ENCODE data around the gene CHD9NB.
"Not testable (repeated sequence)": the region's sequence is repeated elsewhere in the genome, so short reads cannot be mapped to it uniquely, and the experiment has no call there.

Gene CHD9NB

DNA sequence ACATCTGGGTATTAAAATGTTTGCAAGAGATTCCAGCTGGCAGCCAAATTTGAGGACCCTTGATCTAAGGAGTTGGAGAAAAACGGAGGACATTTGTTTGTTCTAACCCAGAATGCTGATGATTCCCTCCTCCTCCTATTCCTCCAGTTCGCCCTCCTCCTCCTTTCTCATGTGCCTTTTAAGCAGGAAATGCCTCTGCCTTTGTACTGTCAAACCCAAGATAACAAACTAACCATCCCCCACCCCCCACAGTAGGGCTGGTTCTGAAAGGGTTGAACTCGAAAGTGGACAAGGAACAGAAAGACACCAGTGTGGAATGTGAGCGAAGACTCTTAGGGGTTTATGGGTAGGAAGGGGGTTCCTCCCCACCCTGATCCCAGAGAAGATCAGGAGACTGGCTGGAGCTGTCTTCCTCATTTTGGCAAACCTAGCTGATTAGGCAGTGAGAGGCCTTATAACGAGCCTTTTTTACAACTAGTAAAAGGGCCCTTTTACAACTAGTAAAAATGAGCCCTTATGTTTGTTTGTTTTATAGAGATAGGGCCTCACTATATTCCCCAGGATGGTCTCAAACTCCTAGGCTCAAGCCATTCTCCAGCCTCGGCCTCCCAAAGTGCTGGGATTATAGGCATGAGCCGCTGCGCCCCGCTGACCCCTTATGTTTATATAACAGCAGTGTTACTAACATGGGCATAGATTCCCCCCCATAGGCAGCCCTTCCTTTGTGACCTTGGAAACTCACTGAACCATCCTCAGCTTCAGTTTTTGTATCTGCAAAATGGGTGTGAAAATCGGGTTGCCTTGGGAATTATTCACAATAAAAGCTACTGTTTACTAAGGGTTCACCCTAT lies 3.1 kb upstream of the CHD9NB start:
- peak; percentile 38 to 45 for DNase-seq

DNA sequence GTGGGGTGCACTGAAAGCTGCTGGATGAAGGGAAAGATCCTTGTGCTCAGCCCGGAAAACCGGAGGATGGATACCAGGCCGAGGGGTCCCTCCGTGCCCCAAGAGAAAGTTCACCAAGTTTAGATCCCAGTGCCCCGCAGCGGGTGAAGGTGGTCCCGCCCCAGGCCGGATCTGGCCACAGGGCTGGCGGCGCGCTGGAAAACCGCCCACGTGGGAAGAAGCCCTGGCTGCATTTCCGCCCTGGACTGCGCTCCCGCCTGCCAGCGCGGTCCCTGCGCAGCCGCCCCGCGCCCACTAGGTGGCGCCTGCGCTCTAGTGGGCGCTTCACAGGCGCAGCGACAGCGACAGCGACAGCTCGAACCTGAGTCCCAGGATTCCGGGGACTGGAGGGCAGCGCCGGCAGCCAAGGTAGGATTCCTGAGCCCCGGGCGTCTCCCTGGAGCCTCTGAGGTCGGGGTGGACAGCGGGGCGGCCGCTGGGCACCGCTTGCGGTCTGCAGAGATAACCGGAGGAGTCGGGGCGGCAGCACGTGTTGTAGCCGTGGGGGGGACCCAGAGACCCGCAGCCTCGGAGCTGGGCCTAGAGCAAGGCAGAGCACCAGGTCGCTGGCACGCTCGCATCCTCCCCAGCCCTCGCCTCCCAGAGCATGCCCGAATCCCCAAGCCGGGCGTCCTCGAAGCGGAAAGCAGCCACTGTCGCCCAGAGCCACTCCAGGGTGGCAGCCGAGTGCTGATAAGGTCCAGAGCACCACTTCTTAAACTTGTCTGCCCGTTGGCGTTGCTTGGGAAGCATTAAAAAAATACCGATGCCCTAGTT lies 2.2 kb upstream of the CHD9NB start, which contains the start of gene CHD9:
CHD9 (plus strand) TSS at position 322 of the 816 bp plus-strand sequence. CDS start 101,099 bp downstream, outside the sequence.
- DNase-seq: peak; percentile 79 to 86

DNA sequence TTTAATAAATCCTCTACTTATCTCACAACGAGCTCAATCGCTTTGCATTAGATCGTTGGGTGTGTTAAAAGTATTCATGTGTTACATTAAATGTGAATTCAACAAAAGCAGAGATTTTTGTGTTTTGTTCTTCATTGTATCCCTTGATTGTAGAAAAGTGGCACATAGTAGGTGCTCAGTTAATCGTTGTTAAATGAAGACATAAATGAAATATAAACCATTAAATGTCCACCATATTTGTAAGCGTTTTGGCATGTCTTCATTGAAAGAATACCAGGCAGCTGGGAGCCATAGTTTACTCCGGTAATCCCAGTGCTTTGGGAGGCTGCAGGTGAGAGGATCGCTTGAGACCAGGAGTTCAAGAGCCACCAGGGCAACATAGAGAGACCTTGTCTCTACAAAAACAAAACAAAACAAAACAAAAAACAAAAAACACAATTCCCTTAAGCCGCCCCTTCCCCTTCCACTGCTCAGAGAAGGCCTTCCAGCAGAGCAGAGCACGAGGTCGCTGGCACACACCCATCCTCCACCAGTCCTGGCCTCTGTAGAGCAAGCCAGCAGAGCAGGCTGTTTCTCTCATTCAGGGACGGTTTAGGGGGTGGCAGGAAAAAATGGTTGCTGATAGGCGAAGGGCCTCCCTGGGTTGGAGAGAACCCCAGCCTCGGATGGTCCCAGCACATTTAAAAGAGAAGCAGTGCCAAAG lies 1.4 kb upstream of the CHD9NB start:
- no peak for DNase-seq

DNA sequence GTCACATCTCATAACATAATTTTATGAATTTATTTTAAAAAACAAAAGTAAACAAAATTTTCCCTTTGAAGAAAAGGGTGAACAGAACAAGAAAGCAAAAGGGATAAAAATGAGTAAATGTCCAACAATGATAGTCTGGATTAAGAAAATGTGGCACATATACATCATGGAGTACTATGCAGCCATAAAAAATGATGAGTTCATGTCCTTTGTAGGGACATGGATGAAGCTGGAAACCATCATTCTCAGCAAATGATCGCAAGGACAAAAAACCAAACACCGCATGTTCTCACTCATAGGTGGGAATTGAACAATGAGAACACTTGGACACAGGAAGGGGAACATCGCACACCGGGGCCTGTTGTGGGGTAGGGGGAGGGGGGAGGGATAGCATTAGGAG lies 1.4 kb downstream of the CHD9NB start:
- DNase-seq: not testable (repeated sequence)

DNA sequence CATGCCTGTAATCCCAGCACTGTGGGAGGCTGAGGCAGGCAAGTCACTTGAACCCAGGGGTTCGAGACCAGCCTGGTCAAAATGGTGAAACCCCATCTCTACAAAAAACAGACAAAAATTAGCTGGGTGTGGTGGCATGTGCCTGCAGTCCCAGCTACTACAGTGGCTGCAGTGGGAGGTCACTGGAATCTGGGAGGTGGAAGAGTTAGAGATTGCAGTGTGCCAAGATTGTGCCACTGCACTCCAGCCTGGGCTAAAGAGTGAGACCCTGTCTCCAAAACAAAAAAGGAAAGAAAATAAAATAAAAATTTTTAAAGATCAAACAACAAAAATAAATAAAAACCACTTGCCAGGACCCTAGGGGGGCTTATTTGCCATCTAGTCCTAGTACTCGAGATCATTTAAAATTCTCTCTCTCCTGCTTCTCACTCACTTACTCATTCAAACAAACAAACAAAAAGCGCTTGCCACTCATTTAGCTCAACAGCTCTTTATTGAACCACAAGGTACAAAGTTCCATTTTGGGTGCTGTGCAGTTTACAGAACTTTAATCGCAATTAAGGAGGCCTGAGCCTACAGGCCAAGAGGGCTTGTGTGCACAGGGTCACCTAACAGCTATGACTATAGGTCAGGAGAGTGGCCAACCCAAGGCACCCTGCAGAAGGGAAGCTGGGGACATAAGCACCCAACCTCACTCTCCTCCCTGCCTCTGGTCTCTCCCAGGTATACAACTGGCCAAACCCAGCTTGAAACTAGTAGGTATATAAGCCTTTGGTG lies 4.4 kb downstream of the CHD9NB start:
- DNase-seq: no peak

DNA sequence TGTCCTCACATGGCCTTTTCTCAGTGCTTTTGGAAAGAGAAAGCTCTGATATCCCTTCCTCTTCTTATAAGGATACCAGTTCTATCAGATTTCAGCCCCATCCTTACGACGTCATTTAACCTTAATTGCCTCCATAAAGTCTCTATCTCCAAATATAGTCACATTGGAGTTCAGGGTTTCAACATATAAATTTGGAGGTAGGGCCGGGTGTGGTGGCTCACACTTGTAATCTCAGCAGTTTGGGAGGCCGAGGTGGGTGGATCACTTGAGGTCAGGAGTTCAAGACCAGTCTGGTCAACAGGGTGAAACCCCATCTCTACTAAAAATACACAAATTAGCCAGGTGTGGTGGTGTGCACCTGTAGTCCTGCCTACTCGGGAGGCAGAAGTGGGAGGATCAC lies 5.2 kb downstream of the CHD9NB start:
- not testable (repeated sequence) for DNase-seq

DNA sequence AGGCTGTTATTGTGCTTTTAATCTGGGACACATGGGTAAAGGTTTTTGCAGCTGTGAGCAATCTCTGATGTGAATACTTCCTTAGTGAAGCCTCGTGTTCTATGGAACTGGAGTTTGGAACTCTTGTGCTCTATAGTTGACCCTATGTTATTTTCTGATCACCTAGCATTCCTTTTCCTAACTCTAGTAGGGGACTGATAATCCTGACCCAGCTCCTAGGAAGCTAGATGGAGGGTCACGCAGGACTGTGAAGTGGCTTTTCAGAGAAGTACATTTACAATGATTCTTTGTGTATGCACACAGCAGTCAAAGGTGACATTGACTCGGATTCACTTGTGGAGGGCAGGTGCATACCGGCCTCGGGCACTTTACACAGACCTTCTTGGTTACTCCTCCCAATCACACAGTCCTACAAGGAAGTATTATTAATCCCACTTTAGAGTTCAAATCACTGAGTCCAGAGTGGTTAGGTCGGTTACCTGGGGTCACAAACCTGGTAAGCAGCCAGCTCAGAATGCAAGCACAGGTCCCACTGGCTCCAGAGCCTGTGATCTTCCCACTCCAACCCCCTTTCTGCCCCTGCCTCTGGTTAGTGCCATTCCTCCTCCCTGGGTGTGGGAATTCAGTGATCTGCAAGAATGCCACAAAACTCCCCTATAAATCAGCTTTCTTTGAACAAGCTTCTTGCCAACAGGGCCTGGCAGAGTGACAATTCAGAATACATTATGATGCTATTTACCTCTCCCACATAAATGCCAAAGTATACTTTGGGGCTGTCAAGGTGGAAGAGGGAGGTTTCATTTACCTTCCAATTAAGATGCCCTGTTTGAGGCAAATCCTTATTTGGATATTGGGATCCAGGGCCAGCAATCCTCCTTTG lies 7.1 kb downstream of the CHD9NB start:
- no peak for DNase-seq

DNA sequence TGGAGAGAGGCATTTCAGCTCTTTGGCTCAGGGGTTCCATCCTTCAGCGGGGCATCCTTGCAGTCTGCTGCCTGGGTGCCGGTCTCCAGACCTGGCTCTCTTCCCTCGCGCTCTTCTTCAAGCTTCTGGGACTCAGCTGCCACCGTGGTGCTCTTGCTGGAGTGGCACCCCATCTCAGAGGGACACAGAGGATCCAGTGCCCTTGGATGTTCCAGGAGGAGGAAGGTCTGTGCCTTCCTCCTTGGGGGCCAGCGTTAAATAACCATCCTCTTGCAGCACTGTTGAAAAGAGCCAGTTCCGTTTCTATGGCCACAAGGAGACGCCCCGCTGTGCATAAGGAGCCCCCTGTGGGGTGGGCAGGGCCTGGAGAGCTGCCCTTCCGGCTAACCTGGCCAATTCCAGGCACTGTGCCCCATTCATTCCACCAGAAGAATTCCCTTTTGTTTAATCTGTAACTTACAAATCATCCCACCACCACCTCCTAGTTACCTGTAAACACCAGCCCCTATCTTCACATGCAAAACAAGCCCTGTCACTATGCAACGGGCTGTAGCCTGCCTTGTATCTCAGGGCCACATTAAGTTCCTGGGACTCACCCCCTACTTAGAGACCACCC lies 8.6 kb downstream of the CHD9NB start:
- no peak for DNase-seq

DNA sequence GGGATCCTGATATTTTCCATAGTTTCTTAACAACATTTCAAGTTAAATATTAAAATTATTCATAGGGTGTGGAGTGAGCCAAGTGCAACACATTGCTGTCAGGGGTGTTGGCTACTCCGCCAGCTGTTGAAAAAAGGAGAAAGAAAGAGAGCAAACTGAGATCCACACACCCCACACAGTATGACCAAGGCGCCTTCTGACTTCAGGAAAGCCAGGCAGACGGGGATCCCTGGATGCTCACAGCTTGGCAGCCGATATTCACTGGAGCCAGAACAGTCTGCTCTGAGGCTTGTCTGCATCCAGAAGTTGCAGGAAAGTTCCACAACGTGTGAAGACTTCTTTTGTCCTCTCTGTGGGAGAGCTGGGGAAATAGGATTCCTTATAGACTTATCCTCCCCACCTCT lies 9.3 kb downstream of the CHD9NB start:
- DNase-seq: no peak

DNA sequence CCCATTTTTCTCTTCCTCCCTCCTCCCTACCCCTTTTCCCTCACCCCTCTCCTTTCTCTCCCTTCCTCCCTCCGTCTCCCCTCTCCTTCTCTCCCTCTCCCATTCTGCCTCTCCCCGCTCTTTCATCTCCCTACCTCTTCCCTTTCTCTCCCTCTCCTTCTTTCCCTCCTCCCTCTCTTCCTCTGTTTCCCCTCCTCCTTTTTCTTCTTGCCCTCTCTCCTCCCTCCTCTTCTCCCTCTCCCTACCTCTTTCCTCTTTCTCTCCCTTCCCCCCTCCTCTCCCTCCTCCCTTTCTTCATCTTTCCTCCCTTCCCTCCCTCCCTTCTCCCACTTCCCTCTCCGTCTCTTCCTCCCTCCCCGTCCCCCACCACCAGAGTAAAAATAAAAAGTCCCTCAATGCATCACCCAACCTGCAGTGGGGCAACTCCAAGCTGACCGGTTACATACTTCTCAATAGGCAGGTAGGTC lies 10.4 kb downstream of the CHD9NB start:
- no peak for DNase-seq

DNA sequence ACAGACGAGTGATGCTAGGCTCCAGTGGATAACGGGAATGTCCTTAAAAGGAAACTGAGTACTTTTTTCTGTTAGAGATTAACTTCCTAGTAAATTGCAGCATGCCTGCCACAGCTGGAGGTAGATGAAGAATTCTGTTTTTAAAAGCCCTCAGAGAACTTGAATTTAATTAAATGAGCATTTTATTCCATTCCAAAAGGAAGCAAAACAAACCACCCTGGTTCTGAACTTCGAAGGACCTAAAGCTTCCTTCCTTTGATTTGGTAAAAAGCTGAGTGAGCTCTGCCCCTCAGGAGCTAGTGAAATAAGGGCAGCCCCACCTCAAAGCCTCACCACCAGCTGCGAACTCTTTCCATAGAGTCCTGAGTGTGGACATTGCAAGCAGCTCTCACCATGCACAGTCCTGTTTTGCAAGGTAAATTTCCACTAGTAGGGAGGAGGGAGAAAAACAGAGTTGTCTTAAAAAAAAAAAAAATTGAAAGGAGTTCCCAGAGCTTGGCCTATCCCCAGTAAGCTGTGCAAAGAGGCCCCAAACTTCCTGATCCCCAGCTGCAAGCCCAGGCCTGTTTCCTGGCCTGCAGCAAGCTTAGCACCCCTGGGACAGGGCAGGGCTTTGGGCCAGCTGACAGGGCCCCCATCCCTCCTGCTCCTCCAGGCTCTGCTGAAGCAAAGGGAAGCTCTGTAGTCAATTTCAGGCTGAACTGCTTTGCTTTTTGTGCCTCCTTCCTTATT lies 11.2 kb downstream of the CHD9NB start:
- no peak for DNase-seq

DNA sequence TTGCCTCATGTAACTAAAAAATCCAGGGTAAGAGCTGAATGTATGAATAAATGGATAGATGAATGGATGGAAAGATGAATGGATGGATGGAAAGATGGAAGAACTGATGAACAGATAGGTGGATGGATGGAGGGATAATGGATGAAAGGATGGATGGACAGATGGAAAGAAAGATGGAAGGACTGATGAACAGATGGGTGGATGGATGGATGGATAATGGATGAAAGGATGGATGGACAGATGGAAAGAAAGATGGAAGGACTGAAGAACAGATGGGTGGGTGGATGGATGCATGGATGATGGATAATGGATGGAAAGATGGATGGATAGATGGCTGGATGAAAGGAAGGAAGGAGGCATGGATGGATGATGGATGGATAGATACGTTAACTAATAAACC lies 11.9 kb downstream of the CHD9NB start:
- DNase-seq: no peak

DNA sequence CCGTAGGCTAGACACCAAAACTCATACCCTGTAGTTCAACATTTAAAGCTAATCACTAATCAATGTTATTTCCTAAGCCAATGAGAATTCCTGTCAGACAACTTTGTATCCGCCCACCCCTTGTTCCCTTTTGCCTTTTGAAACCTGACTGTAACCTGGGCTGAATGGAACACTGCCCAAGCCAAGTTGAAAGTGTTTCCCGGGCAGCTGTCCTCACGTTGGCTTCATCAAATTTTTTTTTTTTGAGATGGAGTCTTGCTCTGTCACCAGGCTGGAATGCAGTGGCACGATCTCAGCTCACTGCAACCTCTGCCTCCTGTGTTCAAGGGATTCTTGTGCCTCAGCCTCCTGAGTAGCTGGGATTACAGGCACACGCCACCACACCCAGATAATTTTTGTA lies 16.0 kb downstream of the CHD9NB start:
- DNase-seq: not testable (repeated sequence)

DNA sequence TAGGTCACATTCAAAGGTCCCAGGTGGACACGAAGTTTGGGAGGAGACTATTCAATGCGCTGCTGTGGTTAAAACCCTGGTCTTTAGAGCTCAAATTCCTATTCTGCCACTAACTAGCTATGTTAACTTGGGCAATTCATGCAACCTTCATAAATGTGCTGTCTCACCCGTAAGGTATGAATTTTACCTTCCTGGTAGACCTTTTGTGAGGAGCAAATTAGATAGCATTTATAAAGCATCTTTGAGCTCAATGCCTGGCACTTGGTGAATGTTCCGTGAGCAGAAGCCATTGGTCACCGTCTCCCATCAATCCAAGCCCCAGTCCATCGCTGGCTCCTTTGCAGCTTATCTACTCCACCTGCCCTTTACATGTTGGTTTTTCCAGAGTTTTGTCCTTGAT lies 16.6 kb downstream of the CHD9NB start:
- no peak for DNase-seq

DNA sequence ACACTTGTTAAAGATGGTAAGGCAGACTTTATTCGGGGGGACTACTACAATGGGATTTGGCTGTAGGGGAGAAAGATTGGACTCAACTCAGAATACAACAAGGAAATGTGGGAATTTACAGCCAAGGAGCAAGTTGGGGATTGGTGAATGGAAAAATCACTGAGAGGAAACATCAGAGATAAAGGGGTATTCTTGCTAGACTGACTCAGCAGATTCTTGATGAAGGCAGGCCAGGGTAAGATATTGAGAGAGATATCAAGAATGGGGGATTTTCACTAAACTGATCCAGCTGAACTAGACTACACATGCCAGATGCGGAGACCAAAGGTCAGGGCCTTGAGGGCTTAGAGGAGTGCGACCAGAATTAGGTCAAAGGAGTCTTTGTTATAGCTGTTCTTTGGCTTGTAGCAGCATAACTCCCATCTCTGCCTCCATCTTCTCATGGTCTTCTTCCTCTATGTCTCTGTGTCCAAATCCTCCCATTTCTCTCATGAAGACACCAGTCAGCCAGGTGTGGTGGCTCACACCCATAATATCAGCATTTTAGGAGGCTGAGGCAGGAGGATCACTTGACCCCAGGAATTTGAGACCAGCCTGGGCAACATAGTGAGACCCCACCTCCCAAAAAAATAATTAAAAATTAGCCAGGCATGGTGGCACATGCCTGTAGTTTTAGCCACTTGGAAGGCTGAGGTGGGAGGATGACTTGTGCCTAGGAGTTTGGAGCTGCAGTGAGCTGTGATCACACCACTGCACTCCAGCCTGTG lies 17.3 kb downstream of the CHD9NB start:
- DNase-seq: no peak

DNA sequence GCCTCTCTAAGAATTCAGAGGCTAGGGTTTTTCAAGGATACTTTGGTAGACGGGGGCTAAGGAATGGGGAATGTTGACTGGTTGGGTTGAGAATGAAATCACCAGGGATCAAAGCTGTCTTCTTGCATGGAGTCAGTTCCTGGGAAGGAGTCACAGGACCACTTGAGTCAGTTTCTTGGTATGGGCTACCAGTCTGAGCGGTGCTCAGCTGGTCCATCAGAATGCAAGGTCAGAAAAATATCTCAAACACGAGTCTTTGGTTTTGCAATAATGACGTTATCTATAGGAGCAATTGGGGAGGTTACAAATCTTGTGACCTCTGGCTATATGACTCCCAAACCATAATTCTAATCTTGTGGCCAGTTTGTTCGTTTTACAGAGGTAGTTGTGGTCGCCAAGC lies 18.4 kb downstream of the CHD9NB start:
- no peak for DNase-seq

DNA sequence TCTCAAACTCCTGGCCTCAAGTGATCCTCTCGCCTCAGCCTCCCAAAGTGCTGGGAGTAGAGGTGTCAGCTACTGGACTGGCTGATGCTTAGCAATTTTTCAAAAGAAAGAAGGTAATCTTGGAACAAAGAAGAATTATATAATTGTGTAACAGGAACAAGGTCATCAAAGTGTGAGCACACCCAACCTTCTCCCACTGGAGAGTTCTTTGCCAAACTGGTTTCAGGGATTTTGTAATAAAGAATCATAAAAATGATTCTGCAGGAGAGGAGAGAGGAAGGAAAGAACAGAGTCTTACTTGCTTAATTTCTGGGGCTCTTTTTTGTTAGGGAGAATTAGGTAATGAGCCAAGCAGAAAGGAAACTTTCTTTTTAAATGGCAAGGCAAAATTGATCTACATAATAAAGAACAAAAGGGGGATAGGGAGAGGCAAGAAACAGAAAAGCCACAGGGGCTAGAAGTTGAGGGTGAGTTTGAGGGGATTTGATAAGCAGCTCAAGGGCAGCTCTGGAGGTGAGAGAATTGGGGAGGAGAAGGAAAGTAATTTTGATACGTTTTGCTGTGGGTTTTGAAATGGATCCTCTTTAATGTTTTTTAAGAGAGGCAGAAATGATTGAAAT lies 21.3 kb downstream of the CHD9NB start:
- DNase-seq: no peak

DNA sequence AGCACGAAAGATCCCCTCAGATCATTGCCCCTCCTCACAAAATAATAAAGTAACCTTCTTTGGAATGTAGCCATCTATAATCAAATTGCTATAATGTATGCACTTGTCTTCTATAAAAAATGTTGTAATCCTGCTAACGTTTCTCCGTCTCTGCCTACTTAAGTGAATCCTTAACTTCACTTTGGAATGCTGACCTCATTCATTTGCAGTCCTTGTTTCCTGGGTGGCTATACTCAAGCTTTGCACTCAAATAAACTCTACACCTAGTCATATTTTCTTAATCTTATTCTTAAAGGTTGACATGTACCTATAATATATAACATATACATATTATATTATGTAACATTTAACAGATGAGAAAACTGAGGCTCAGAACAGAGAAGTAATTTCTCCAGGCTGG lies 22.7 kb downstream of the CHD9NB start:
- no peak for DNase-seq

DNA sequence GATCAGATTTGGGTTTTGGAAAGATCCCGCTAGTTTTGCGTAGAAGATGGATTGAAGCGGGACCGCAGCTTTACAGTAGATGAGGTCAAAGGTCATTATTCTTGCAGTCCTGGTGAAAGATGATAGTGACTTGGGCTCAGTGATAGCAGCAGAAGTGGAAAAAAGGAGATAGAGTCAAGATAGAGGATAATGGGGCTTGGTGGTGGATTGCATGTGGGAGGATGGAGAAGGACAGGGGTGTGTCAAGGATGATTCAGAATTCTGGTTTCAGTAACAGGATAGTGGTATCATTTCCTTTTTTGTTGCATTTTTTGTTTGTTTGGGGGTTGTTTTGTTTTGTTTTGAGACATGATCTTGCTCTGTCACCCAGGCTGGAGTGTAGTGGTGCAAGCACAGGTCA lies 28.7 kb downstream of the CHD9NB start:
- DNase-seq: peak; percentile 15 to 25
